ENCODE results near the gene DOCK6. TPM values are rescaled to one million over a fixed set of nuclear protein-coding genes. Genes with fewer than 3 reads are reported as not detected.

DOCK6 gene
- total RNA-seq, 2 experiments from 2014 or later: 24.1 to 74.6 TPM

- TF ChIP-seq CTCF (conservative IDR thresholded peaks at IDR 0.05; ENCODE audit: low read length) (no peak), EZH2phosphoT487 (IDR thresholded peaks at IDR 0.05; ENCODE audit: borderline replicate concordance, low read depth, low read length) (no peak)
- H3K36me3 ChIP-seq (ENCODE audit: insufficient read depth, low read length): peaks cover 16% of the 10 kb centered on the region
- H3K4me2 ChIP-seq (ENCODE audit: low read length): no peak overlapping the region
- no peaks in the 10 kb centered on the region for H3K4me1 ChIP-seq (ENCODE audit: insufficient read depth, low read length, poor library complexity, severe bottlenecking)
- no peak overlapping the region for H3K27ac ChIP-seq (ENCODE audit: low read depth, low read length, poor library complexity, severe bottlenecking)
- H3K79me2 ChIP-seq (ENCODE audit: insufficient read depth, low read depth, low read length): no peaks in the 10 kb centered on the region
- intact Hi-C loops (cut with micrococcal nuclease; ENCODE audit: unreplicated experiment): no loop called here
- H3K9me2 ChIP-seq (ENCODE audit: insufficient read depth, low read length): no peaks in the 10 kb centered on the region
- BruUV-seq (replicated peaks): no TSS peak
- ChIA-PET POLR2A (no interaction called here), CTCF (ENCODE audit: unreplicated experiment) (no interaction called here)
- no peak for DNase-seq (ENCODE audit: low spot score)
- H3K9me3 ChIP-seq (ENCODE audit: low read length): no peaks in the 10 kb centered on the region
- no peak overlapping the region for H3K4me3 ChIP-seq (ENCODE audit: low read depth, low read length, poor library complexity, severe bottlenecking)
- no peaks in the 10 kb centered on the region for H4K20me1 ChIP-seq (ENCODE audit: insufficient read depth, low read length)
- H2AFZ ChIP-seq (ENCODE audit: low read length): no peak overlapping the region
Measured at GRCh38 chr19:11248852-11249251, 13.5 kb downstream of the DOCK6 start.

GRCh38 chr19:11247934-11248333 lies 14.4 kb downstream of the DOCK6 start:
- BruUV-seq (replicated peaks): no TSS peak
- no peak overlapping the region for H3K27ac ChIP-seq (ENCODE audit: low read depth, low read length, poor library complexity, severe bottlenecking)
- H3K4me1 ChIP-seq (ENCODE audit: insufficient read depth, low read length, poor library complexity, severe bottlenecking): no peaks in the 10 kb centered on the region
- no peaks in the 10 kb centered on the region for H3K9me3 ChIP-seq (ENCODE audit: low read length)
- ChIA-PET CTCF (ENCODE audit: unreplicated experiment) (no interaction called here), POLR2A (no interaction called here)
- H3K9me2 ChIP-seq (ENCODE audit: insufficient read depth, low read length): no peaks in the 10 kb centered on the region
- intact Hi-C loops (cut with micrococcal nuclease; ENCODE audit: unreplicated experiment): no loop called here
- no peak overlapping the region for H3K4me2 ChIP-seq (ENCODE audit: low read length)
- no peaks in the 10 kb centered on the region for H3K79me2 ChIP-seq (ENCODE audit: insufficient read depth, low read depth, low read length)
- DNase-seq (ENCODE audit: low spot score): no peak
- peaks cover 16% of the 10 kb centered on the region for H3K36me3 ChIP-seq (ENCODE audit: insufficient read depth, low read length)
- TF ChIP-seq EZH2phosphoT487 (IDR thresholded peaks at IDR 0.05; ENCODE audit: borderline replicate concordance, low read depth, low read length): no peak
- no peak for TF ChIP-seq CTCF (conservative IDR thresholded peaks at IDR 0.05; ENCODE audit: low read length)
- H3K4me3 ChIP-seq (ENCODE audit: low read depth, low read length, poor library complexity, severe bottlenecking): no peak overlapping the region
- H2AFZ ChIP-seq (ENCODE audit: low read length): no peak overlapping the region
- H4K20me1 ChIP-seq (ENCODE audit: insufficient read depth, low read length): no peaks in the 10 kb centered on the region

GRCh38 chr19:11247391-11247790 lies 14.9 kb downstream of the DOCK6 start:
- BruUV-seq (replicated peaks): no TSS peak
- Histone ChIP-seq H2AFZ (ENCODE audit: low read length) (no peak overlapping the region), H3K79me2 (ENCODE audit: insufficient read depth, low read depth, low read length) (no peaks in the 10 kb centered on the region), H3K4me3 (ENCODE audit: low read depth, low read length, poor library complexity, severe bottlenecking) (no peak overlapping the region), H3K9me3 (ENCODE audit: low read length) (no peaks in the 10 kb centered on the region), H4K20me1 (ENCODE audit: insufficient read depth, low read length) (no peaks in the 10 kb centered on the region), H3K36me3 (ENCODE audit: insufficient read depth, low read length) (peaks cover 20% of the 10 kb centered on the region), H3K9me2 (ENCODE audit: insufficient read depth, low read length) (no peaks in the 10 kb centered on the region), H3K4me2 (ENCODE audit: low read length) (no peak overlapping the region), H3K27ac (ENCODE audit: low read depth, low read length, poor library complexity, severe bottlenecking) (no peak overlapping the region), H3K4me1 (ENCODE audit: insufficient read depth, low read length, poor library complexity, severe bottlenecking) (no peaks in the 10 kb centered on the region)
- ChIA-PET CTCF (ENCODE audit: unreplicated experiment) (no interaction called here), POLR2A (no interaction called here)
- no peak for DNase-seq (ENCODE audit: low spot score)
- intact Hi-C loops (cut with micrococcal nuclease; ENCODE audit: unreplicated experiment): no loop called here
- no peak for TF ChIP-seq CTCF (conservative IDR thresholded peaks at IDR 0.05; ENCODE audit: low read length)
- TF ChIP-seq EZH2phosphoT487 (IDR thresholded peaks at IDR 0.05; ENCODE audit: borderline replicate concordance, low read depth, low read length): no peak
